Measurements from ENCODE around the gene GNAQ. TPM values are rescaled to one million over a fixed set of nuclear protein-coding genes. Genes with fewer than 3 reads are reported as not detected.

Gene GNAQ
- total RNA-seq, 1 experiment from 2014 or later: 28.7 TPM

GRCh38 chr9:77983320-77983662 lies 48.3 kb downstream of the GNAQ start:
- TF ChIP-seq CBX3 (IDR thresholded peaks at IDR 0.05; ENCODE audit: low read depth): no peak
- TF ChIP-seq RAD21 (IDR thresholded peaks at IDR 0.05; ENCODE audit: low read depth): no peak
- no peak for TF ChIP-seq SIN3A (IDR thresholded peaks at IDR 0.05; ENCODE audit: low read depth)
- no peak for TF ChIP-seq ZBTB33 (IDR thresholded peaks at IDR 0.05; ENCODE audit: extremely low read depth, insufficient replicate concordance, low read length)
- no peak for TF ChIP-seq MAX (IDR thresholded peaks at IDR 0.05)
- H3K27me3 ChIP-seq (ENCODE audit: insufficient read depth, low read length): no peaks in the 10 kb centered on the region
- no peaks in the 10 kb centered on the region for H3K9me2 ChIP-seq (ENCODE audit: insufficient read depth)
- intact Hi-C loops (cut with micrococcal nuclease): no loop called here
- DNase-seq (ENCODE audit: low read depth, low spot score) (no peak), ATAC-seq (no peak)
- H3K4me2 ChIP-seq (ENCODE audit: low read length): no peak overlapping the region
- no peak overlapping the region for H2AFZ ChIP-seq (ENCODE audit: low read depth, low read length, poor library complexity, severe bottlenecking)
- BruUV-seq (replicated peaks): no TSS peak
- H3K79me2 ChIP-seq (ENCODE audit: insufficient read depth, low read length): no peaks in the 10 kb centered on the region
- ChIA-PET POLR2A (no interaction called here), RAD21 (ENCODE audit: low non-redundant PET in 1 of 2, low total read pairs in 2 of 2, uncharacterized antibody in 2 of 2, unreplicated experiment in 2 of 2) (no interaction called here), CTCF (no interaction called here)
- peaks cover 6 to 8% of the 10 kb centered on the region in 2 experiments for H3K4me1 ChIP-seq (ENCODE audit: control insufficient read depth in 1 of 2, insufficient read depth in 2 of 2, low read length in 2 of 2)
- no peaks in the 10 kb centered on the region for H3K9me3 ChIP-seq (ENCODE audit: control insufficient read depth in 1 of 2, insufficient read depth in 1 of 2, low read depth in 1 of 2, low read length in 2 of 2)
- no peak overlapping the region for H3K4me3 ChIP-seq (replicated peaks in 1 of 2; ENCODE audit: low read depth in 1 of 2, low read length in 2 of 2)
- H3K27ac ChIP-seq (ENCODE audit: low read depth, low read length): no peak overlapping the region
- H4K20me1 ChIP-seq (ENCODE audit: insufficient read depth): no peaks in the 10 kb centered on the region; the same call in 1 of the 2 replicates
- no peaks in the 10 kb centered on the region for H3K36me3 ChIP-seq (ENCODE audit: control insufficient read depth in 1 of 2, insufficient read depth in 2 of 2, low read length in 2 of 2)
- H3K9ac ChIP-seq (ENCODE audit: low read length): no peak overlapping the region

GRCh38 chr9:77982581-77983319 lies 48.9 kb downstream of the GNAQ start:
- CTCF ChIA-PET: no interaction called here
- intact Hi-C loops (cut with micrococcal nuclease): no loop called here
- no TSS peak for BruUV-seq (replicated peaks)
- Histone ChIP-seq H2AFZ (ENCODE audit: low read depth, low read length, poor library complexity, severe bottlenecking) (no peak overlapping the region), H3K4me3 (replicated peaks in 1 of 2; ENCODE audit: low read depth in 1 of 2, low read length in 2 of 2) (no peak overlapping the region), H4K20me1 (ENCODE audit: insufficient read depth) (no peaks in the 10 kb centered on the region; the same call in 1 of the 2 replicates), H3K27ac (ENCODE audit: low read depth, low read length) (no peak overlapping the region), H3K36me3 (ENCODE audit: control insufficient read depth in 1 of 2, insufficient read depth in 2 of 2, low read length in 2 of 2) (no peaks in the 10 kb centered on the region), H3K79me2 (ENCODE audit: insufficient read depth, low read length) (no peaks in the 10 kb centered on the region), H3K9me3 (ENCODE audit: control insufficient read depth in 1 of 2, insufficient read depth in 1 of 2, low read depth in 1 of 2, low read length in 2 of 2) (no peaks in the 10 kb centered on the region), H3K27me3 (ENCODE audit: insufficient read depth, low read length) (no peaks in the 10 kb centered on the region), H3K4me1 (ENCODE audit: control insufficient read depth in 1 of 2, insufficient read depth in 2 of 2, low read length in 2 of 2) (peaks cover 6 to 8% of the 10 kb centered on the region in 2 experiments), H3K9me2 (ENCODE audit: insufficient read depth) (no peaks in the 10 kb centered on the region), H3K9ac (ENCODE audit: low read length) (no peak overlapping the region), H3K4me2 (ENCODE audit: low read length) (no peak overlapping the region)
- no peak for DNase-seq (ENCODE audit: low read depth, low spot score)
- RAD21 ChIA-PET (ENCODE audit: low non-redundant PET in 1 of 2, low total read pairs in 2 of 2, uncharacterized antibody in 2 of 2, unreplicated experiment in 2 of 2): no interaction called here
- no peak for TF ChIP-seq EZH2phosphoT487 (IDR thresholded peaks at IDR 0.05; ENCODE audit: borderline replicate concordance)
- TF ChIP-seq CEBPB (IDR thresholded peaks at IDR 0.05; ENCODE audit: low read depth): no peak
- no peak for TF ChIP-seq EGR1 (IDR thresholded peaks at IDR 0.05; ENCODE audit: low read depth)
- TF ChIP-seq ZNF274 (IDR thresholded peaks at IDR 0.05; ENCODE audit: low read depth, low read length): no peak
- TF ChIP-seq YY1 (IDR thresholded peaks at IDR 0.05; ENCODE audit: extremely low read depth, insufficient replicate concordance, low read depth, low read length): no peak
- no peak for TF ChIP-seq SRF (IDR thresholded peaks at IDR 0.05; ENCODE audit: low read depth)
- no peak for TF ChIP-seq ZFX (IDR thresholded peaks at IDR 0.05)
- POLR2A ChIA-PET: no interaction called here
- ATAC-seq: no peak
